GM13976 (cell line): Measurements from ENCODE around the gene ABT1.

Experiments
- DNase-seq: peaks from one replicate; pipeline ENCODE4 v3.0.0; 2012; ENCODE audit warnings: low spot score
- in situ Hi-C: fragments of 300-500 bp; cut with MboI; formaldehyde crosslinking; loops from one replicate; pipeline ENCODE4 v1.12.0; 2022; ENCODE audit warnings: low sequenced_read_pairs, mixed read lengths, inconsistent platforms; ENCODE audit not compliant: unreplicated experiment
- TF ChIP-seq, protein P1 (sequence below): IDR thresholded peaks from 2 replicates; pipeline ENCODE4 v1.5.1; 2012; ENCODE audit warnings: borderline replicate concordance, mild to moderate bottlenecking; ENCODE audit not compliant: insufficient read depth; ENCODE audit errors: extremely low read depth, missing control alignments, control extremely low read depth

Gene ABT1

DNA sequence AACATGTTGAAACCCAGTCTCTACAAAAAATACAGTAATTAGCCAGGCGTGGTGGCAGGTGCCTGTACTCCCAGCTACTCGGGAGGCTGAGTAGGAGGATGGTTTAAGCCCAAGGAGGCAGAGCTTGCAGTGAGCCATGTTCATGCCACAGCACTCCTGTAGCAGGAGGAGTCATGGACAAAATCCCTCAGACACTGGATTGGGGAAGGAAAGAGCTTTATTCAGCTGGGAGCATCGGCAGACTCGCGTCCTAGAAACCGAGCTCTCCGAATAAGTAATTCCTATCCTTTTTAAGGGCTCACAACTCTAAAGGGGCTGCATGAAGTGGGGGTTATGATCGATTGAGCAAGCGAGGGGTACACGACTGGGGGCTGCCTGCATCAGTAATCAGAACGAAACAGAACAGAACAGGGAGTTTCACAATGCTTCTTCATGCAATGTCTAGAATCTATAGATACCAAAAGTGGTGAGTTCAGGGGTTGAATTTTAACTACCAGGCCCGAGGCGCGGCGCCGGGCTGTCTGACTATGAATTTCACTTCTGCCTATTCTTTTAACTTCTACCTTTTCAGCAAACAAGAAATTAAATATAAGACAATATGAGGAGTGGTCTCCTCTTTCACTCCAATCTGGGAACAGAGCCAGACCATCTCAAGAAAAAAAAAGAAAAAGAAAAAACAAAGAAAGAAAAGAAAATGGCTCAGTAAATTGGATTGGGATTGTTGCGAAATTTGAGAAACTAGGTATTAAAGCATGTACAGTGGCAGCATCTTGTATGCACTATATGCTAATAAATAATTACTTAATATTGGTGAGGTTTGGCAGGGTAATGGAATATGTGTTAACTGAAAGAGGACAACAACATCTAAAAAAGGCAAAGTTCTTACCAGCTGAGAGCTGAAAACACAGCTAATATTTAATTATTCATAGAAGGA, 35.0 kb upstream of the ABT1 start:
- TF ChIP-seq, protein P1, sequence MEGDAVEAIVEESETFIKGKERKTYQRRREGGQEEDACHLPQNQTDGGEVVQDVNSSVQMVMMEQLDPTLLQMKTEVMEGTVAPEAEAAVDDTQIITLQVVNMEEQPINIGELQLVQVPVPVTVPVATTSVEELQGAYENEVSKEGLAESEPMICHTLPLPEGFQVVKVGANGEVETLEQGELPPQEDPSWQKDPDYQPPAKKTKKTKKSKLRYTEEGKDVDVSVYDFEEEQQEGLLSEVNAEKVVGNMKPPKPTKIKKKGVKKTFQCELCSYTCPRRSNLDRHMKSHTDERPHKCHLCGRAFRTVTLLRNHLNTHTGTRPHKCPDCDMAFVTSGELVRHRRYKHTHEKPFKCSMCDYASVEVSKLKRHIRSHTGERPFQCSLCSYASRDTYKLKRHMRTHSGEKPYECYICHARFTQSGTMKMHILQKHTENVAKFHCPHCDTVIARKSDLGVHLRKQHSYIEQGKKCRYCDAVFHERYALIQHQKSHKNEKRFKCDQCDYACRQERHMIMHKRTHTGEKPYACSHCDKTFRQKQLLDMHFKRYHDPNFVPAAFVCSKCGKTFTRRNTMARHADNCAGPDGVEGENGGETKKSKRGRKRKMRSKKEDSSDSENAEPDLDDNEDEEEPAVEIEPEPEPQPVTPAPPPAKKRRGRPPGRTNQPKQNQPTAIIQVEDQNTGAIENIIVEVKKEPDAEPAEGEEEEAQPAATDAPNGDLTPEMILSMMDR: no peak
- in situ Hi-C loops: no loop called here
- DNase-seq: no peak

DNA sequence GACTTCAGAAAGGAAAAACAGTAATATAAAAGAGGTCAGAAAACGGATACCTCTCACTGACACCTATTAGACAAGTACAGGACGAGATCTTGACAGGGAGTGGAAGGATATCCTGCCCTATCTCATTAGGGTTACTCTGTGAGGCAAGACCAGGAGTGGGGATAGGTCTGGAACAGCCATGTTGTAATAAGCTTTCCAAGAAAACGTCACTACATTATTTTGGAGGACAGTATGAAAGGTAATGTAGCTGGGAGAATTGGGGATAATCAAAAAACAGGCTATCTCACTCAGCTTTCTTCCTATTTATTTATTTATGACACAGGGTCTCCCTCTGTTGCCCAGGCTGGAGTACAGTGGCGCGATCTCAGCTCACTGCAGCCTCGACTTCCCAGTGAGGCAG, 33.3 kb upstream of the ABT1 start:
- DNase-seq: no peak
- in situ Hi-C loops: no loop called here
- TF ChIP-seq, protein P1: no peak

DNA sequence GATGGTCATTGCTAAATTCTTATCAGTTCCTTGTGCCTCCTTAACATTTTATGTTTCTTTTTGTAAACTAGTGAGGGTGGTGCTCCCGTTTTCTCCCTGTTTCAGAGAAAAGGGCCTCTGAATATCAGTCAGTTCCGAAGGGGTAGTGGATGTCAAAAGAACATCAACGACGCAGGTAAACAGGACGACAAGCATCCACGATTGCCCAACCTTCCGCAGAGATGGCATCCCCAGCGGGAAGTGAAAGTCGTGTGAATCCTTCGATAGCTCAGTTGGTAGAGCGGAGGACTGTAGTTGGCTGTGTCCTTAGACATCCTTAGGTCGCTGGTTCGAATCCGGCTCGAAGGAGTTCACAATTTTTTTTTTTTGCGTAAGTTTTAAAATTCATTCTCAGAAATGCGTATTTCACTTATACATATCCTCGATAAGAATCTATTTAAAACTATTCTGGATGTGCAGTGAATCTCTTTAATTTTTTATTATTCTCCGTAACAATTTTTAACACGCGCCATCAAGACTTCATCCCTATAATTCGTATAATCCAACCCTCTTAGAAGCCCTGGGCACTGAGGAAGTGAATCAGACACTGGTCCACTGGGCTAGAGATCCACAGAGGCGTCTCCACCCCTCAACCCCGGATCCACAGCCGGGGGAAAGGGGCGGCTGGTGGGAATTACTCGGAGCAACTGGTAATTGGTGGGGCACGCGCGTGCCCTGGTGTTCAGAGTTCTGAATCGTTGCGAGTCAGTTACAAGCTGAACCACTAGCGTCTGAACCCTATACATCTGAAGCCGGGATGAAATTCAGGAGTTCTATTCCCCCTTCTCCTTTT, 27.9 kb upstream of the ABT1 start:
- DNase-seq: peak; percentile 86
- in situ Hi-C loops: no loop called here
- TF ChIP-seq, protein P1: peak; percentile 48

DNA sequence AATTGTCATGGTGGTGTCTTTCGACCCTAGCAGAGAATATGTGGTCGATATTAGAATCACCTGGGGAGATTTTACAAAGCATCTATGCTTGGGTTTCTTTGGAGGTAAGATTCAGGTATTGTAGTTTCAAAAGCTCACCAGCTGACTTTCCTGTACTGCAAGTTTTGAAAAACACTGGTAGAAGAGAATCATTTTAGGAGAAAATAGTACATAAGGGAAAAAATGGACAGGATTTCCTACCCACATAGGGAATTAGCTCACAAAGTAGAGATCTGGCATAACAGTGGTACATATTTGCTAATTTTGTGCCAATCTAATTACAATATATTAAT, 27.4 kb upstream of the ABT1 start:
- TF ChIP-seq, protein P1: no peak
- no peak for DNase-seq
- in situ Hi-C loops: no loop called here

DNA sequence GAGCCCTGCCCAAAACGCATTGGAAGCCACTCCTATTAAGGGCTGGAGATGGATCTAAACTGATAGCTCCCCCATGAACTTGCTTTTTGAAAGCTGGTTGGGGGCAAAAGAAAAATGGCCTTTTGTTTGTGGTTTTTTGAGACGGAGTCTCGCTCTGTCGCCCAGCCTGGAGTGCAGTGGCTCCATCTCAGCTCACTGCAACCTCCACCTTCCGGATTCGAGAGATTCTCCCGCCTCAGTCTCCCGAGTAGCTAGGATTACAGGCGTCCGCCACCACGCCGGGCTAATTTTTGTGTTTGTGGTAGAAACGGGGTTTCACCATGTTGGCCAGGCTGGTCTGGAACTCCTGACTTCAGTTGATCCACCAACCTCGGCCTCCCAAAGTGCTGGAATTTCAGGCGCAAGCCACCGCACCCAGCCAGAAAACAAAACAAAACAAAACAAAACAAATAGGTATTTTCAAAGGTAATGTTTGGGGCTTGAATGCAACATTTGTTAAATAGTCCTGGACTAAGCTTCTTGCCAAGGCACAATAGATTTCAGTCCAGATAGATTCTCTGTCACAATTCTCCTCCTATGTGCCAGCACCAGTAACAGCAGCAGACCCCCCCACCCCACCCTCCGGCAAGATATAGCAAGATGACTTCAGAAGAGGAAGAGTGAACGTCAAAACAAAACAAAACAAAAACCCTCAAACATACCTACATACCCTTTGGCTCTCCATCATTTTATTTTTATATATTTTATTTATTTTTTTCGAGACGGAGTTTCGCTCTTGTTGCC, 26.5 kb upstream of the ABT1 start:
- in situ Hi-C loops: no loop called here
- TF ChIP-seq, protein P1: no peak
- DNase-seq: no peak
